Natural killer cell treated with Interleukin-12 subunit alpha and Interleukin-12 subunit beta and Interleukin-15 and Interleukin-18, amount 100 ng/mL, for 72 hours (primary cell): Measurements from ENCODE around the gene KRT9. TPM values are rescaled to one million over a fixed set of nuclear protein-coding genes. Genes with fewer than 3 reads are reported as not detected.

Experiments used
- ATAC-seq, 2 donors: fragments of 150-1000 bp; cut with Tn5 transposase in 1 of 2; sonication (Bioruptor Pico), chemical (Tn5 transposase) in 1 of 2; 2 replicates each; pipeline ENCODE4 v1.10.0; 2021
- DNase-seq: peaks from one replicate; pipeline ENCODE4 v3.0.0; 2022; ENCODE audit warnings: low spot score
- H3K27ac Mint-ChIP-seq, 2 donors: 1 replicate in 1 of 2; 2 replicates in 1 of 2; pipeline ENCODE4 v1.8.0; 2022; ENCODE audit warnings: mixed read lengths in 2 of 2, mild to moderate bottlenecking in 1 of 2, moderate library complexity in 1 of 2
- H3K27me3 Mint-ChIP-seq, 2 donors: 1 replicate in 1 of 2; 2 replicates in 1 of 2; pipeline ENCODE4 v1.8.0; 2022; ENCODE audit warnings: mixed read lengths in 2 of 2
- H3K36me3 Mint-ChIP-seq: one replicate; pipeline ENCODE4 v1.8.0; 2022; ENCODE audit warnings: mixed read lengths
- H3K4me1 Mint-ChIP-seq, 2 donors: 1 replicate in 1 of 2; 2 replicates in 1 of 2; pipeline ENCODE4 v1.8.0; 2022; ENCODE audit warnings: low read depth in 2 of 2, mixed read lengths in 2 of 2, mild to moderate bottlenecking in 1 of 2
- H3K4me3 Mint-ChIP-seq: one replicate; pipeline ENCODE4 v1.8.0; 2022; ENCODE audit warnings: mixed read lengths
- H3K9me3 Mint-ChIP-seq: 2 replicates; pipeline ENCODE4 v1.8.0; 2022; ENCODE audit warnings: mixed read lengths
- total RNA-seq, 2 donors: library from RNA; stranded (reverse); gene quantifications; one replicate each; pipeline ENCODE4 v1.2.3, GENCODE V29; 2022

The KRT9 gene
- total RNA-seq, 2 donors from 2014 or later = not detected

GRCh38 chr17:41529491-41529915, 42.4 kb downstream of the KRT9 start:
- Mint-ChIP-seq H3K36me3 (no peaks in the 10 kb centered on the region), H3K9me3 (no peaks in the 10 kb centered on the region), H3K4me1 (peaks cover 0 to 3% of the 10 kb centered on the region in 2 donors), H3K27ac (no peak overlapping the region), H3K27me3 (peaks cover 33 to 45% of the 10 kb centered on the region in 2 donors), H3K4me3 (no peak overlapping the region)
- DNase-seq = no peak
- no peak for ATAC-seq

DNA sequence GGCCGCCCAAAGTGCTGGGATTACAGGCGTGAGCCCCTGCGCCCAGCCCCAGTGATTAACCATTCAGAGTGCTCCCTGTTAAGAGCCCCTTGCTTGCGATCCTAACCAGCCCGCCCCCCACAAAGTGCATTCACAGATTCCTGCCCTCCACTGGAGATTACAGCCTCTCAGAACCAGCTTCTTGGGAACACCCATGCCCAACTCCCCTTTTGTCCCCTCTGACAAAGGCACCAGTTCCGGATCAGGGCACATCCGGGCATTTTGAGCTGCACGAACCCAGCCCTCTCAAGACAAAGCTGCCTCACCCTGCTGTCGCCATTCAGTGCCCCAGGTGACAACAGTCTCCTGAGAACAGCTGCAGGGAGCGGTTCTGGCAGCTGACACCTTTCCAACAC, 42.9 kb downstream of the KRT9 start:
- ATAC-seq = no peak
- Mint-ChIP-seq H3K27me3 (peaks cover 33 to 45% of the 10 kb centered on the region in 2 donors), H3K36me3 (no peaks in the 10 kb centered on the region), H3K9me3 (no peaks in the 10 kb centered on the region), H3K27ac (no peak overlapping the region), H3K4me3 (no peak overlapping the region), H3K4me1 (peaks cover 0 to 3% of the 10 kb centered on the region in 2 donors)
- DNase-seq = no peak

GRCh38 chr17:41527063-41528023, 44.5 kb downstream of the KRT9 start:
- H3K27me3 Mint-ChIP-seq = peaks cover 21 to 31% of the 10 kb centered on the region in 2 donors
- no peaks in the 10 kb centered on the region for H3K36me3 Mint-ChIP-seq
- no peak for DNase-seq
- H3K27ac Mint-ChIP-seq = no peak overlapping the region
- H3K4me3 Mint-ChIP-seq = no peak overlapping the region
- no peaks in the 10 kb centered on the region for H3K9me3 Mint-ChIP-seq
- no peak for ATAC-seq
- peaks cover 0 to 3% of the 10 kb centered on the region in 2 donors for H3K4me1 Mint-ChIP-seq

DNA sequence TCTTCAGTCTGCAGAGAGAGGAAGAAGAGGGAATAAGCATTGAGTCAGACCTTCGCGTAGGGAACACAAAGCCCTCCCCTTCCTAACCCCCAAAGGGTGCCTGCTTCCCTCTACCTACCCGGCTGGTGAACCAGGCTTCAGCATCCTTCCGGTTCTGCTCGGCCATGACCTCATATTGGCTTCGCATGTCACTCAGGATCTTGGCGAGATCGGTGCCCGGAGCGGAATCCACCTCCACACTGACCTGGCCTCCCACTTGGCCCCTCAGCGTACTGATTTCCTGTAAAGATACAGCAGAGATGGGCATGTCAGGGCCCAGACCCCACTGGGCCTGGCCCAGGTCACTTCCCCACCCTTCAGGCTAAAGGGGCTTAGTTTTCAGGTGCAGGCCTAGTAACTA, 47.6 kb downstream of the KRT9 start:
- H3K9me3 Mint-ChIP-seq = no peaks in the 10 kb centered on the region
- H3K27ac Mint-ChIP-seq = no peak overlapping the region
- no peak overlapping the region for H3K4me3 Mint-ChIP-seq
- H3K4me1 Mint-ChIP-seq = peaks cover 0 to 3% of the 10 kb centered on the region in 2 donors
- ATAC-seq (no peak), DNase-seq (no peak)
- peaks cover 10 to 17% of the 10 kb centered on the region in 2 donors for H3K27me3 Mint-ChIP-seq
- no peaks in the 10 kb centered on the region for H3K36me3 Mint-ChIP-seq

- Mint-ChIP-seq H3K4me3 (no peak overlapping the region), H3K27ac (no peak overlapping the region), H3K4me1 (peaks cover 0 to 3% of the 10 kb centered on the region in 2 donors), H3K9me3 (no peaks in the 10 kb centered on the region), H3K36me3 (no peaks in the 10 kb centered on the region), H3K27me3 (peaks cover 5 to 14% of the 10 kb centered on the region in 2 donors)
- DNase-seq (no peak), ATAC-seq (no peak)
Measured at GRCh38 chr17:41523787-41524186, 48.1 kb downstream of the KRT9 start.

GRCh38 chr17:41523225-41523593, 48.6 kb downstream of the KRT9 start:
- no peak for ATAC-seq
- no peaks in the 10 kb centered on the region for H3K9me3 Mint-ChIP-seq

GRCh38 chr17:41522301-41523224, 49.3 kb downstream of the KRT9 start:
- Mint-ChIP-seq H3K9me3 (no peaks in the 10 kb centered on the region), H3K27me3 (peaks cover 0 to 11% of the 10 kb centered on the region in 2 donors), H3K4me1 (no peaks in the 10 kb centered on the region), H3K4me3 (no peak overlapping the region), H3K36me3 (no peaks in the 10 kb centered on the region), H3K27ac (no peak overlapping the region)
- no peak for ATAC-seq
- DNase-seq = no peak

More at GRCh38 chr17:41523225-41523593, 48.6 kb downstream of the KRT9 start:
- H3K4me1 Mint-ChIP-seq = no peaks in the 10 kb centered on the region
- H3K4me3 Mint-ChIP-seq = no peak overlapping the region
- no peak for DNase-seq
- no peak overlapping the region for H3K27ac Mint-ChIP-seq
- no peaks in the 10 kb centered on the region for H3K36me3 Mint-ChIP-seq
- H3K27me3 Mint-ChIP-seq = peaks cover 0 to 11% of the 10 kb centered on the region in 2 donors

GRCh38 chr17:41521574-41522261, 50.1 kb downstream of the KRT9 start:
- Mint-ChIP-seq H3K4me1 (no peaks in the 10 kb centered on the region), H3K4me3 (no peak overlapping the region), H3K9me3 (no peaks in the 10 kb centered on the region), H3K27me3 (peaks cover 0 to 3% of the 10 kb centered on the region in 2 donors), H3K27ac (no peak overlapping the region), H3K36me3 (no peaks in the 10 kb centered on the region)
- DNase-seq (no peak), ATAC-seq (no peak)

DNA sequence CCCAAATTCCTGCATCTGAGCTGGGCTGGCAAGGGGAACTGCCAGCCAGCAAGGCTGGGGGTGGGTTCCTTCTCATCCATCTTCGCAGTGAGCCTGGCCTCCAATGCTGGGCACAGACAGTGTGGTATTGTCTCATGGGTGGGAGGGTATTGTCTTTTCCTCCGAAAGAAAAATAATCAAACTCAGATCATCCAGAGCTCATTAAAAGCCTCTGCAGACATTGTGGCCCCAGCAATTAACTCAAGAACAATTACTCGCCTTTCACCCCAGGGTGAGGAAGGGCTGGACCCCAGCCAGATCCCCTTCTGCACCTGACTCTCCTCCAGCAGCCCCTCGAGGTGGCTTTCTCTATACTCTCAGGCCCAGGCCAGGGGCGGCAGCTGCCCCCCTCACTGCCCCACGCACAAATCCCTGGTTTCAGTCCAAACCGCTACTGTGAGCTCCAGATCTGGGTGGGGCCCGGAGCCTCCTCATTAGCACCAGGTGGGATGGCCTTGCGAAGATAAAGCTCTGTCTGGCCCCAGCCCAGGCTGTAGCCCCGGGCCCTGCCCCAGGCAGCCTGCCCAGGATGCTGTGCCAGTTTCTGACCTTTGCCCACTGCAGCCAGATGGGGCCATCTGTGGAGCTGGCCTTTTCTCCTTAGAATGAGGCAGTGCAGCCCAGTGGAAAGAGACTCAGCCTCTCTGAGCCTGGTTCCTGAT, 50.9 kb downstream of the KRT9 start:
- Mint-ChIP-seq H3K36me3 (no peaks in the 10 kb centered on the region), H3K27me3 (peaks cover 0 to 6% of the 10 kb centered on the region in 2 donors), H3K27ac (no peak overlapping the region), H3K4me3 (no peak overlapping the region), H3K9me3 (no peaks in the 10 kb centered on the region), H3K4me1 (no peaks in the 10 kb centered on the region)
- ATAC-seq (no peak), DNase-seq (no peak)

GRCh38 chr17:41519501-41520224, 52.2 kb downstream of the KRT9 start:
- DNase-seq (no peak), ATAC-seq (no peak)
- no peaks in the 10 kb centered on the region for H3K4me1 Mint-ChIP-seq
- H3K36me3 Mint-ChIP-seq = no peaks in the 10 kb centered on the region
- no peak overlapping the region for H3K4me3 Mint-ChIP-seq
- H3K27me3 Mint-ChIP-seq = peaks cover 0 to 2% of the 10 kb centered on the region in 2 donors
- no peaks in the 10 kb centered on the region for H3K9me3 Mint-ChIP-seq
- no peak overlapping the region for H3K27ac Mint-ChIP-seq

- Mint-ChIP-seq H3K4me3 (no peak within 1 kb of the TSS), H3K27me3 (peaks cover 0 to 2% of the 10 kb centered on the region in 2 donors), H3K36me3 (no peaks in the 10 kb centered on the region), H3K9me3 (no peaks in the 10 kb centered on the region), H3K4me1 (no peaks in the 10 kb centered on the region), H3K27ac (no peak within 1 kb of the TSS)
- ATAC-seq (no peak), DNase-seq (no peak)
Measured at GRCh38 chr17:41518789-41519449, 52.9 kb downstream of the KRT9 start, which contains the start of gene KRT15. TSS of gene KRT15 (minus strand) at chr17:41518890. CDS start at chr17:41518827, 63 bp downstream.

- H3K27ac Mint-ChIP-seq = no peak overlapping the region
- ATAC-seq (no peak), DNase-seq (no peak)
- H3K36me3 Mint-ChIP-seq = no peaks in the 10 kb centered on the region
- no peaks in the 10 kb centered on the region for H3K9me3 Mint-ChIP-seq
- H3K4me3 Mint-ChIP-seq = no peak overlapping the region
- peaks cover 0 to 2% of the 10 kb centered on the region in 2 donors for H3K27me3 Mint-ChIP-seq
- no peaks in the 10 kb centered on the region for H3K4me1 Mint-ChIP-seq
Measured at GRCh38 chr17:41518031-41518430, 53.8 kb downstream of the KRT9 start.
